Uterus (tissue), 4 donors: Measurements from ENCODE around the gene RPL15. TPM values are rescaled to one million over a fixed set of nuclear protein-coding genes. Genes with fewer than 3 reads are reported as not detected.

Source experiments
- DNase-seq, 2 donors: peaks; one replicate each; pipeline ENCODE4 v3.0.0-alpha.2; 2019 to 2020
- H3K27ac ChIP-seq, 2 donors: fragments of 200-600 bp; sonication (generic); 1 replicate in 1 of 2; 2 replicates in 1 of 2; pipeline ENCODE4 v1.5.1; 2016 to 2018
- H3K27me3 ChIP-seq, 2 donors: fragments of 200-600 bp; sonication (generic); one replicate each; pipeline ENCODE4 v1.5.1; 2018 to 2019; ENCODE audit warnings: control low read depth in 1 of 2
- H3K36me3 ChIP-seq, 2 donors: fragments of 200-600 bp; sonication (generic); one replicate each; pipeline ENCODE4 v1.5.1; 2019; ENCODE audit warnings: control low read depth in 1 of 2
- H3K4me1 ChIP-seq, 2 donors: fragments of 200-600 bp; sonication (generic); one replicate each; pipeline ENCODE4 v1.5.1; 2018 to 2019; ENCODE audit warnings: control low read depth in 1 of 2
- H3K4me3 ChIP-seq, 2 donors: fragments of 200-600 bp; sonication (generic); 1 replicate in 1 of 2; 2 replicates in 1 of 2; pipeline ENCODE4 v1.5.1; 2018 to 2019; ENCODE audit warnings: mild to moderate bottlenecking in 1 of 2
- H3K9me3 ChIP-seq, 2 donors: fragments of 200-600 bp; sonication (generic); one replicate each; pipeline ENCODE4 v1.5.1; 2019; ENCODE audit warnings: control low read depth in 1 of 2
- POLR2A ChIP-seq, 2 donors: fragments of 450-650 bp; IDR thresholded peaks; one replicate each; pipeline ENCODE4 v1.6.1; 2016; ENCODE audit warnings: antibody characterized with exemption in 2 of 2, mild to moderate bottlenecking in 1 of 2, moderate library complexity in 1 of 2
- intact Hi-C: fragments of 100-400 bp; cut with DNase I; formaldehyde crosslinking; loops from one replicate; pipeline ENCODE4 v1.15.1; 2023; ENCODE audit warnings: low total_unique reads
- total RNA-seq, 4 donors: library from RNA; depleted of rRNA in 3 of 4; stranded (reverse); fragments of >200 nt in 3 of 4; gene quantifications; one replicate each; pipeline versions ENCODE4 v1.1.0 to v1.2.4, GENCODE V29; 2014 to 2023
- TF ChIP-seq, protein P1 (sequence below), 4 experiments: fragments of 200-600 bp in 2 of 4; fragments of 450-650 bp in 2 of 4; sonication (generic) in 2 of 4; IDR thresholded peaks; one replicate each; pipeline ENCODE4 v1.5.1; 2016 to 2019; ENCODE audit warnings: antibody characterized with exemption in 4 of 4, mild to moderate bottlenecking in 2 of 4, moderate library complexity in 1 of 4
- donor health status: DM: yes; HTN: yes; CAD: no.

Gene RPL15
- total RNA-seq, 4 donors from 2014 or later = 2,242 to 5,103 (median 3,613) TPM

DNA sequence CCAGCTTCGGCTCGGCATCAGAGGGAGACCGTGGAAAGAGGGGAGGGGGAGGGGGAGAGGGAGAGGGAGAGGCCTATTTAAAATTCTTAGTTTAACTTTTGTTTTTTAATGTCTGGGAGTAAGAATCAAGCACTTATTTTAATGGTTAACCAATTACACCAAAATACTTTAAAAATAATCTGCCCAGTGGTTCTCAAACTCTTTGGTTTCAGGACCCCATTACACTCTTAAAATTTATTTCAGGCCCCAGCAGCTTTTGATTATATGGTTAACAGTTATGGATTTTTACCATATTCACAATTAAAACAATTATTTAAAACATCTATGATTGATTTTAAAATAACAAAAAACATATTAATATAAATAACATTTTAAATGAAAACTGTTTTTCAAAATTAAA, 44.6 kb upstream of the RPL15 start:
- no peak for TF ChIP-seq POLR2A (IDR thresholded peaks at IDR 0.05)
- TF ChIP-seq, protein P1, sequence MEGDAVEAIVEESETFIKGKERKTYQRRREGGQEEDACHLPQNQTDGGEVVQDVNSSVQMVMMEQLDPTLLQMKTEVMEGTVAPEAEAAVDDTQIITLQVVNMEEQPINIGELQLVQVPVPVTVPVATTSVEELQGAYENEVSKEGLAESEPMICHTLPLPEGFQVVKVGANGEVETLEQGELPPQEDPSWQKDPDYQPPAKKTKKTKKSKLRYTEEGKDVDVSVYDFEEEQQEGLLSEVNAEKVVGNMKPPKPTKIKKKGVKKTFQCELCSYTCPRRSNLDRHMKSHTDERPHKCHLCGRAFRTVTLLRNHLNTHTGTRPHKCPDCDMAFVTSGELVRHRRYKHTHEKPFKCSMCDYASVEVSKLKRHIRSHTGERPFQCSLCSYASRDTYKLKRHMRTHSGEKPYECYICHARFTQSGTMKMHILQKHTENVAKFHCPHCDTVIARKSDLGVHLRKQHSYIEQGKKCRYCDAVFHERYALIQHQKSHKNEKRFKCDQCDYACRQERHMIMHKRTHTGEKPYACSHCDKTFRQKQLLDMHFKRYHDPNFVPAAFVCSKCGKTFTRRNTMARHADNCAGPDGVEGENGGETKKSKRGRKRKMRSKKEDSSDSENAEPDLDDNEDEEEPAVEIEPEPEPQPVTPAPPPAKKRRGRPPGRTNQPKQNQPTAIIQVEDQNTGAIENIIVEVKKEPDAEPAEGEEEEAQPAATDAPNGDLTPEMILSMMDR (IDR thresholded peaks at IDR 0.05) = no peak
- no peaks in the 10 kb centered on the region for H3K36me3 ChIP-seq
- no peak overlapping the region for H3K4me3 ChIP-seq
- intact Hi-C loops = no loop called here
- no peak overlapping the region for H3K27ac ChIP-seq
- H3K9me3 ChIP-seq = no peaks in the 10 kb centered on the region
- DNase-seq = no peak
- peaks cover 10 to 11% of the 10 kb centered on the region in 2 donors for H3K4me1 ChIP-seq
- H3K27me3 ChIP-seq = no peaks in the 10 kb centered on the region

DNA sequence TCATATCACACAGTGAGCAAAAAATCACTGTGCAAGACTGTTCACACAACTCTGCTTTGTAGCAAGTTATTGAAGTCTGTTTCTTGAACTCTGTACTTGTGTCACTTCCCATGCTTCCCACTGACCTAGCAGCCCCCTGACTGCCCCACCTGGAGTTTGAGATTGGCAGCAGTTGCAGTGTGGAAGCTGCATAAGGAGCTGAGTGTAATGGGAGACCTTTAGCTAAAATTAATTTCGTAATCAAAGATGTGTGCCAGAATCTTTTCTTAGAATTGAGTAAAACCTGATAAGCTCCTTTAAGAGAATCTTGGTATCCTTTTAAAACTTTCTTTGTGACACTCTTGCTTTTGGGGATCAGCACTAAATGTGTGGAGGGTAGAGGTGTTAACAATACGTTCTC, 43.0 kb upstream of the RPL15 start:
- DNase-seq = no peak
- intact Hi-C loops = no loop called here
- Histone ChIP-seq H3K27ac (no peak overlapping the region), H3K4me3 (no peak overlapping the region), H3K27me3 (no peaks in the 10 kb centered on the region), H3K9me3 (no peaks in the 10 kb centered on the region), H3K36me3 (no peaks in the 10 kb centered on the region), H3K4me1 (peaks cover 12 to 14% of the 10 kb centered on the region in 2 donors)
- TF ChIP-seq POLR2A (IDR thresholded peaks at IDR 0.05) = no peak
- TF ChIP-seq, protein P1 (IDR thresholded peaks at IDR 0.05) = no peak

DNA sequence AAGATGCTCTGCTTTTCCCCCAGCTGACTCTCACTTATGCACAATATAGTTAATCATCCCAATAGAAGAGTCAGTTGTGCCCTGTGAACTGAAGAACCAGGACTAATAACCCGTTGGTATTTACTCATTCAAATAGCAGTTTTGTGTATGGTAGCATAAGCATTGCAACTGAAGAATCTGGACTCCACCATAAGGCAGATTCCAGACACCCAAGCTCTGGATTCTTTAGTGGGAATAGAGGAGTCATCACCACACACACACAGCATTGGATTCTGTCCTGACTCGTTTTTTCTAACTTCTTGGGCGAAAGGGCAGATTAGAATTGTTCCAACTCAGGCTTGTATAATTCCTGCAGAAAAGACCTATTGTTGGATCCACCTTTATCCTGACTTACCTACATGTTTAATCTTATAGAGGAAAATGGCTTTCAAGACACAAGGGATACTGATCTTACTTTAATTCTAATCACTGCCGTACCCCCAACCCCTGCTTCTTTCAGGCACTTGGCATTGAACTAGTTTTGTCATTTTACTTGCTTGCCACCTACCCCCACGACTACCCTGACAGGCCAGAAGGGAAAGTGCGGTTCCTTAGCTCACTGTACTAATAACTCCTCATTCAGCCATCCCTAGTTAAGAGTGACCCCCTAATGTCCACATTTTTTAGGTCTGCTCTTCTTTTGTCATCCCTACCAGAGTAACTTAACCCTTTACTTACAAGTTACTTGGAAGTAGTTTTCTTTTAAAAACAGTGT, 42.4 kb upstream of the RPL15 start:
- Histone ChIP-seq H3K36me3 (no peaks in the 10 kb centered on the region), H3K9me3 (no peaks in the 10 kb centered on the region), H3K4me1 (peaks cover 12 to 14% of the 10 kb centered on the region in 2 donors), H3K27me3 (no peaks in the 10 kb centered on the region), H3K27ac (no peak overlapping the region), H3K4me3 (no peak overlapping the region)
- intact Hi-C loops = no loop called here
- TF ChIP-seq POLR2A (IDR thresholded peaks at IDR 0.05) = no peak
- TF ChIP-seq, protein P1 (IDR thresholded peaks at IDR 0.05) = no peak
- DNase-seq = no peak

DNA sequence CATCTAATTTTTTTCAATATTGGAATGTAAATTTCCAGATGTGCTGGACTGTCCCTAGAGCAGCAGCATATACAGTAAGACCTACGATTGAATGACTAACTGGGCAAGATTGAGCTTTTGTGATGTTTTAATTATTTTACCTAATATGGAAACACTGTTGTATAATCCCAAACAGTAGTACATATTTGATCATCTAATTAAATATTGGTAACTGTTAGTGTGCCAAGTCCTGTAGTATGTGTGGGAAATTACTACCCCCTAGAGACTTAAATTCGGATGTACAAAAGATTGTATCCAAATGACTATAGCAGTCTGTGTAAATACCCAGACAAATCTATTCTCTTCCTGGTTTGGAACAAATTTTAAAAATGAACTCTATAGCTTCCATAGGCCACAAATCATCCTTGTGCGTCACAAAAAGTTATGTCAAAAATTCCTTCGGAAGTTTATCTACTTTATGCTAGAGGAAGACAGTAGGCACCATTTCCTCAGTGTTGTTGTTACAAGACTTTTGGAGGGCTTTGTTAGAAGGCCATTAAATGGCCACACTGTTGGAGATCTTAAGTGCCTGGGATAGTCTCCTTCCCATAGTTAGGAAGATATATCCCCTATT, 41.7 kb upstream of the RPL15 start:
- Histone ChIP-seq H3K4me1 (peaks cover 12 to 14% of the 10 kb centered on the region in 2 donors), H3K27ac (no peak overlapping the region), H3K27me3 (no peaks in the 10 kb centered on the region), H3K4me3 (no peak overlapping the region), H3K9me3 (no peaks in the 10 kb centered on the region), H3K36me3 (no peaks in the 10 kb centered on the region)
- no peak for DNase-seq
- TF ChIP-seq POLR2A (IDR thresholded peaks at IDR 0.05) = no peak
- TF ChIP-seq, protein P1 (IDR thresholded peaks at IDR 0.05) = no peak
- intact Hi-C loops = no loop called here

DNA sequence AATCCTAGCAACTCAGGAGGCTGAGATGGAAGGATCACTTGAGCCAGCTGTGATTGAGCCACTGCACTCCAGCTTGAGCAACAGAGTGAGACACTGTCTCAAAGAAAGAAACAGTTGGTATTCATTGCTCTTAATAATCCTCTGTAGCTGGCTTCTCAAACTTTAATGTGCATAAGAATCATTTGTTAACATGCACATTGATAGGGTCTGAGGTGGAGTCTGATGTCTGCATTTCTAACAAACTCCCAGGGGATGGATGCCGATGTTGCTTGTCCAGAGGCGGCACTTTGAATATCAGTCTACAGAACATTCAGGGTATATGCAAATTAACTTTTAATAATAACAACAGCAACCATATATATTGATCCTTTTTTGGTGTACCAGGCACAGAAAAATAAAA, 40.0 kb upstream of the RPL15 start:
- no peak for DNase-seq
- intact Hi-C loops = no loop called here
- TF ChIP-seq, protein P1 (IDR thresholded peaks at IDR 0.05) = no peak
- TF ChIP-seq POLR2A (IDR thresholded peaks at IDR 0.05) = no peak
- H3K4me3 ChIP-seq = no peak overlapping the region
- H3K36me3 ChIP-seq = no peaks in the 10 kb centered on the region
- no peaks in the 10 kb centered on the region for H3K9me3 ChIP-seq
- peak overlapping the region in 1 of 2 donors; percentile 34 for H3K27ac ChIP-seq
- H3K27me3 ChIP-seq = no peaks in the 10 kb centered on the region
- H3K4me1 ChIP-seq = peaks cover 12 to 14% of the 10 kb centered on the region in 2 donors
